ENCODE data around the gene OGFOD1.

OGFOD1 gene

DNA sequence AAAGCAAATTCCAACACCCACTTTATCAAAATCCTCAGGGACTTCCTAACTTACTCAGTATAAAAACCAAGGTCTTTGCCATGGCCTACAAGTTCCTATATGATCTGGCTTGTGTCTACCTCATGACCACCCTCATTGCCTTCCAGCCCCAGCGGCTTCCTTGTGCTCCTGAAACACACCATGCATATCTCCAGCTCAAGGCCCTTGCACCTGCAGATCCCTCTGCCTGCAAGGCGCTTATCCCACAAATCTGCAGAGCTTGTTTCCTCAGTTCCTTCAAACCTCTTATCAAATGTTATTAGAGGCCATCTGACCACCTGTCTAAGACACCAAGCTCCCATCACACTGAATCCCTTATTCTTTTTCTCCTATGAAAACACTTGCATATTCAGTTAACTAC lies 65.9 kb downstream of the OGFOD1 start:
- H3K9ac ChIP-seq = 0 out of 22 replicates have a peak overlapping the region, but pooled peaks of 1 of the 11 experiments have one; percentile 32
- peaks cover 0 to 7% (median 3%) of the 10 kb centered on the region in 11 experiments; a peak in 6 of 22 replicates for H3K36me3 ChIP-seq
- no peak overlapping the region for H3K27ac ChIP-seq
- peaks cover 0 to 12% (median 0%) of the 10 kb centered on the region in 11 experiments; a peak in 4 of 22 replicates for H4K20me1 ChIP-seq
- no peaks in the 10 kb centered on the region for H3K27me3 ChIP-seq
- peak overlapping the region in 2 of 11 experiments; percentile 88 to 91; a peak in 4 of 22 replicates for H3K4me2 ChIP-seq
- no peak for TF ChIP-seq Cebpa-rat (IDR thresholded peaks at IDR 0.05)
- peaks cover 14 to 78% (median 28%) of the 10 kb centered on the region in 10 experiments for H3K4me1 ChIP-seq
- no peak overlapping the region for H3K4me3 ChIP-seq
- H3K9me3 ChIP-seq (replicated peaks in 1 of 11) = no peaks in the 10 kb centered on the region; a peak in 1 of 22 replicates

DNA sequence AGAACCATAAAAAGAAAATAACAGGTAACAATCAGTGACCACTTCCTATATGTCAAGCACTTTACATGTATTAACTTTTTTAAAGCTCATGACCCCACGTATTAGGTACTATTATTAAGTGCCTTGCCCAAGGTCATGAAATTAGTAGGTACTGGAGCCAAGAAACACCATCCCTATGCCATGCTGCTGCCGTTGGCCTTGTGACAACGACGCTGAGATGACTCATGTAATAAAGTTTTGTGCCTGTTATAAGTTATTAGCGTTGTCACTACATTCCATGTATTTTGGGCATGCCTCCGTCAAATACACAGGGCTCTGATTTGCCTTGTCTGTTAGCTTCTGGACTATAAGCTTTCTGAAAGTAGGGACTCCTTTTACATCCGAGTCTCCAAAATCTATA lies 67.1 kb downstream of the OGFOD1 start:
- Histone ChIP-seq H3K4me1 (peaks cover 14 to 66% (median 21%) of the 10 kb centered on the region in 10 experiments), H3K27me3 (no peaks in the 10 kb centered on the region), H3K9ac (no peak overlapping the region), H3K9me3 (replicated peaks in 1 of 11) (no peaks in the 10 kb centered on the region), H4K20me1 (peaks cover 0 to 12% (median 0%) of the 10 kb centered on the region in 11 experiments; a peak in 4 of 22 replicates), H3K4me3 (0 out of 20 replicates have a peak overlapping the region, but pooled peaks of 1 of the 10 experiments have one; percentile 79), H3K36me3 (no peaks in the 10 kb centered on the region), H3K4me2 (peak overlapping the region in 6 of 11 experiments; percentile 81 to 94 (median 86); a peak in 9 of 22 replicates), H3K27ac (no peak overlapping the region)
- TF ChIP-seq Cebpa-rat (IDR thresholded peaks at IDR 0.05) = no peak

DNA sequence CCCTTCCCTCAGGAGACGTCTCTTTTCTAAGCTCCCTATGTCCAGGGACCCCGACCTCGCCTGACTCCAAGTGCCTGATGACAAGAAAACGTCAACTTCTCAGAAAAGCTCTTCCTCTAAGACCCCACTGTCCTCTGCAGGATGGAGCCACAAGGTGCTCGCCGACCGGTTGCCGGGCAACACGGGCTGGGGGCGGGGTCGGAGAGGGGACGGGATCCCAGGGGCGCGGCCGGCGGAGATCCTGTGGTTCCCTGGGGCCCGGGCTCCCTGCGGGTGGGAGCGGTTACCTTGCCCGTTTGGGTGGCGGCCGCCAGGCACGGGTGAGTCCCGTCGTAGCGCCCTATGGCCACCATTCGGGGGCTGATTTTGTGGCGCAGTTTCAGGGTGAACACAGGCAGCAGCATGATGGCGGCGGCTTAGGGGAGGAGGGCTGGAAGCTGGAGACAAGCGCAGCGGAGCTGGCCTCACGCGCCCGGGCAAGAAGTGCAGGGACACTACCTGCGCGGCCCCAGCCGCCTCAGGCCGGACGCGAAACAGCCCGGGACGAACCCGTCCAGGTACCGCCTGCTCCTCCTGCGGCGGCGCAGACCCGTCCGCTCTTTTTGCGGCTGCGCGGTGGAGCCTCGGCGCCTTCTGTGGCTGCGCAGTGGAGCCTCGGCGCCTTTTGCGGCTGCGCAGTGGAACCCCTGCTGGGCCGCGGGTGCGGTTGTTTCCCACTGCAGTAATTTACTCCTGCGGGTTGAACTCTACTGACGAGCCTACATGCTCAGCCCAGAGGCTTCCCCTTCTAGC lies 68.3 kb downstream of the OGFOD1 start, which contains the start of gene BBS2:
Gene BBS2 (minus strand): TSS at position 566 of the 792 bp plus-strand sequence. CDS start 162 bp downstream, at position 404.
- peaks cover 13 to 54% (median 20%) of the 10 kb centered on the region in 10 experiments for H3K4me1 ChIP-seq
- peaks cover 0 to 6% (median 0%) of the 10 kb centered on the region in 11 experiments; a peak in 3 of 22 replicates for H4K20me1 ChIP-seq
- H3K4me3 ChIP-seq = peak within 1 kb of the TSS; percentile 70 to 94 (median 86)
- H3K36me3 ChIP-seq = no peaks in the 10 kb centered on the region
- H3K4me2 ChIP-seq = peak within 1 kb of the TSS; percentile 78 to 94 (median 88)
- H3K27me3 ChIP-seq = no peaks in the 10 kb centered on the region
- peak within 1 kb of the TSS; percentile 66 to 85 (median 78) for H3K9ac ChIP-seq
- no peaks in the 10 kb centered on the region for H3K9me3 ChIP-seq (replicated peaks in 1 of 11)
- TF ChIP-seq Cebpa-rat (IDR thresholded peaks at IDR 0.05) = no peak
- peak within 1 kb of the TSS; percentile 36 to 70 (median 62) for H3K27ac ChIP-seq

DNA sequence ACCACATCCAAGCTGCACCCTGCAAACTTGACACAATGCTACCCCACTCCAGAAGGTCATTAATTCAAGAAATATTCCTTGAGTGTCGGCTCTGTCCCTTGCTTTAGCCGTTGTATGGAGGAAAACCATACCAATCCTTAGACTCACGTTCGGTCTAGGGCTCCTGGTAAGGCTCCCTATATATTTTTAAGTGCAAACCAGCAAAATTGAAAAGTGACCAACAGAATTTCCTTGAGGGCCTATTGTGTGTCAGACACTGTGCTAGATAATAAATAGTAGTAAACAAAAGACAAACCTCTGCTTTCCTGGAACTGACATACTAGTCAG lies 68.9 kb downstream of the OGFOD1 start:
- H3K4me1 ChIP-seq = peaks cover 13 to 49% (median 20%) of the 10 kb centered on the region in 10 experiments
- no peaks in the 10 kb centered on the region for H3K9me3 ChIP-seq (replicated peaks in 1 of 11)
- H3K27ac ChIP-seq = peak overlapping the region in 2 of 11 experiments; percentile 62 to 70; a peak in 4 of 22 replicates
- H3K4me3 ChIP-seq = peak overlapping the region; percentile 70 to 94 (median 86); a peak in 19 of 20 replicates
- peaks cover 0 to 6% (median 0%) of the 10 kb centered on the region in 11 experiments; a peak in 3 of 22 replicates for H4K20me1 ChIP-seq
- TF ChIP-seq Cebpa-rat (IDR thresholded peaks at IDR 0.05) = no peak
- no peaks in the 10 kb centered on the region for H3K27me3 ChIP-seq
- peak overlapping the region; percentile 78 to 94 (median 88) for H3K4me2 ChIP-seq
- no peaks in the 10 kb centered on the region for H3K36me3 ChIP-seq
- H3K9ac ChIP-seq = peak overlapping the region; percentile 66 to 85 (median 78); a peak in 16 of 22 replicates

DNA sequence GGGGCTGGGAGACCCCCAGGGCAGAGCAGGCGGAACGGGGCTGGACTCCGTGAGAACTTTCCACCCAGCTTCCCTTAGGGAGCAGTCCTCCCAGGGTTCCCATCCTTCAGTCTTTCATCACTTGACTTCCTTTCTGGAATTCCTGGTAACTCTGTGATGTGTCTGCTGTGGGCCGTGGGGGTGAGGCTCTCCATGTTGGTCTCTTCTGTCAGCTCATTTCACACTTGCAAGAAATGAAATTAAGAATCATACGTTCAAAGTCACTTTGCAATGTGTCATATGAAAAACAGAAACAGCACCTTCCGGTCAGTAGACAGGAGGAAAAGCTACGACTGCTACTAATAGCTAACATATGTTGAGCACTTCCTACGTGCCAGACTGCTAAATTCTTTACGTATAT lies 73.9 kb downstream of the OGFOD1 start:
- H3K4me3 ChIP-seq = no peak overlapping the region
- no peaks in the 10 kb centered on the region for H4K20me1 ChIP-seq
- H3K4me2 ChIP-seq = no peak overlapping the region
- H3K4me1 ChIP-seq = peaks cover 5 to 8% (median 6%) of the 10 kb centered on the region in 10 experiments; a peak in 18 of 20 replicates
- H3K9ac ChIP-seq = no peak overlapping the region
- no peak overlapping the region for H3K27ac ChIP-seq
- no peaks in the 10 kb centered on the region for H3K27me3 ChIP-seq
- H3K36me3 ChIP-seq = no peaks in the 10 kb centered on the region
- TF ChIP-seq Cebpa-rat (IDR thresholded peaks at IDR 0.05) = no peak
- H3K9me3 ChIP-seq (replicated peaks in 1 of 11) = no peaks in the 10 kb centered on the region
